NCI-H510A (cell line): ENCODE results near the gene TBL1XR1.

Source experiments
- DNase-seq: peaks from one replicate; lab custom pipeline; 2025; lab: John Stamatoyannopoulos, UW

The TBL1XR1 gene

DNA sequence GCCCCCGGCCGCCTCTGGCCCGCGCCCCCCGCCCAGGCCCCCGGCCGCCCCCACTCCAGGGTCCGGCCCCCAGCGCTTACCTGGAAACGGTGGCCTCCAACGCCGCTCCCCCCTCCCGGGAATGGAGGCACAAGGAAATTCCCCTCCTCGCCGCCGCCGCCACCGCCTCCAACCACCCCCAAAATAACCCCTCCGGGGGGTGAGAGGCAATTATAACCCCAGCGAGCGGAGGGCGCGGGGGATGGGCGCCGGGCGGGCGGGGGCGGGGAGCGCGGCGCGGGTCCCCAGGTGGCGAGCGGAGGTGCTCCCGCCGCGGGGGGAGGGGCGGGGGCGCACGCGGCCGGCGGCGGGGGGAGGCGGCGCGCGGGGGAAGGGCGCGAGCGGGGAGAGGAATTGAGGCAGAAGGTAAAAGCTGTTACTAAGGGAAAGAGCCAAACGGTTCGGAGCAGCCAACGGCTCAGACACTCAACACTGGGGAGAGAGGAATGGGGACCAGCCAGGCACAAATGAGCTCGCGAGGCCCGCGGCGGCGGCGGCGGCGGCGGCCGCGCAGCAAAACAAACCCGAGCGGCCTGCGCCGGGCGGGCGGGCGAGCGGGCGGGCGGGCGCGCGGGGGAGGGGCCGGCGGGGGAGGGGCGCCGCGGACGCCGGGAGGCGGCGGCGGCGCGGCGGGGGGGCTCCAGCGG is at the start of gene TBL1XR1:
Gene TBL1XR1, minus strand, starts transcription at position 442 of the 686 bp plus-strand sequence. CDS start 132,505 bp downstream, outside the sequence.
- DNase-seq: peak; percentile 90

DNA sequence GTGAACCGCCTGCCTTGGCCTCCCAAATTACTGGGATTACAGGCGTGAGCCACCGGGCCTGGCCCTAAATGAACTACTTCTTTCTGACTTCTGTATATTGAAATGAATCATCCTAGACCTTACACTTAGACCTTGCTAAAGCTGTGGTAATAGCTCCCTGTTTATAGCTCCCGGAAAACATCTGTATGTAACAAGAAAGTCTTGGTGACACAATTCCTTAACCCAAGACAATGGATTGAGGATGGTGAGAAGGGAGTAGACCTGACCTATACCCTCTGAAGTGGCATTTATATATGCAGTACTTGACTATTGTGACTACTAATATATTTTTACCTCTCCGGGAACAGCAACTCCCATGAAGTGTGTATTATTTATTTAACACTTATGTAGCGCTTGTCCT is 48.0 kb upstream of the TBL1XR1 start:
- no peak for DNase-seq

DNA sequence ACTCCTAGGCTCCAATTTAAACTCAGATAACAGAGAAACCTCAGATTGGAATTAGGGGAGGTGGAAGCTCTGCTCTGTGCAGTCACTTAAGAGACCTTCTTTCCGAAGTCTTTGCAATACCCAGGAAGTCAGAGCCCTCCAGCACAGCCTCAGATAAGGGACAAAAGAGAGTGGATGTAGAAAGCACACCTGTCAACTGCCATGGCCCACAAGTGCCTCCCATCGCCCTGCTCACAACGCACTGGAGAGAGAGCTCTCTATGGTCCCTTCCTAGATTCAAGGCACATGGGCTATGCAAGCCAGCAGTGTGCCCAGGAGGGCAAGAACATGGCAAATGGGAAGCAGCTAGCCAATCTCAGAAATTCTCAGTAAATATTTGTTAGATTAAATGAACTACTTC is 47.3 kb upstream of the TBL1XR1 start:
- DNase-seq: no peak

DNA sequence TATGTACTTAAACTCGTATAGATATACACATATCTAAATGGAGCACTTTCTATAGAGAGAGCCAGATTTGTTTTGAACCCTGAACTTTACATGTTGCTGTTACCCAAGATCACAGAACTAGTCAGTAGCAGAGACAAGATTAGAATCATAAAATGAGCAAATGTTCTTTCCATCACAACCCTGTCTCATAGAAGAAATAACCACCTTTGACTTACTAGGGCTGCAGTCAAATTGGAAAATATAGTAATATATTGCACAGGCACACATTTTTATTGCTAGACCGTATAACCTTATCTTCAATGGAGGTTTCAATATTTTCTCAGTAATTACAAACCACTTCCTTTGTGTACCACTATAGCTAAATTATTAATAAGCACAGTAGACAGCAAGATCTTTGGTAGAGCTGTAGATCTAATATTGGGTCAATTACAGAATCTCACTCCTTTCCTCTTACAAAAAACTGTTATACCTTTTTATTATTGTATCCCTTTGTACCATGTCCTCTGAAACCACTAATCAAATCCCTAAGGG is 41.5 kb upstream of the TBL1XR1 start:
- no peak for DNase-seq

DNA sequence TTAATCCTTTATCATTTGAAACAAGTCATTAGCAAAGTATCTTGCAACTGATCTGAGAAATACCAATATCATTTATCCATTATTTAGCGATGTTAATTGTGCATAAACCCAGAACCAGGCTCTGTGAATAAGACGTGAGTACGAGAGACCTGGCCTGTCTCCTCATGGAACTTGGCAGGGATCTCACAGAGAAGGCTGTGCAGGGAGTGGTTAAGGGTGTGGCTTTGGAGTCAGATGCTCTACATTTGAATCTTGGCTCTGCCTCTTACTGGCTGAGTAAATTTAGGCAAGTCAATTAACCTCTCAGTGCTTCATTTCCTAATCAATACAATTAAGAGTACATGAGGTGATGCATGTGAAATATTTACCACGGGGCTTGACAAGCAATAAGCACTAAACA is 39.9 kb upstream of the TBL1XR1 start:
- no peak for DNase-seq

DNA sequence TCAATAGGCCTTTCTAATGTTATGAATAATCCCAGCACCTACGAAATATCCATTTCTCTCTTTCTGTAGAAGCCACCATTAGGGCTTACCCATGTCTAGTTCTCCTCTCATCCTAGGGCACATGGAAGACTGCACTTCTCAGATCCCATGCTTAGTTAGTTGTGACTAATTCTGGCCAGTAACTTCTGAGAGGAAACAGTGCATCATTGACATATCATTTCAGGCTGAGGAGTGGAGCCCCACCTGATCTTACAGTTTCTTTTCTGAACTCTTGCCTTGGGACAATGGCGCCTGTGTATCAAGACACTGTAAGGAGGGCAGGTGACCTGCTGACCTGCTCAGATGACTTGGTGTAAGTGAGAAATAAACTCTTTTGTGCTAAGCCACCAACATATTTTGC is 39.4 kb upstream of the TBL1XR1 start:
- no peak for DNase-seq

DNA sequence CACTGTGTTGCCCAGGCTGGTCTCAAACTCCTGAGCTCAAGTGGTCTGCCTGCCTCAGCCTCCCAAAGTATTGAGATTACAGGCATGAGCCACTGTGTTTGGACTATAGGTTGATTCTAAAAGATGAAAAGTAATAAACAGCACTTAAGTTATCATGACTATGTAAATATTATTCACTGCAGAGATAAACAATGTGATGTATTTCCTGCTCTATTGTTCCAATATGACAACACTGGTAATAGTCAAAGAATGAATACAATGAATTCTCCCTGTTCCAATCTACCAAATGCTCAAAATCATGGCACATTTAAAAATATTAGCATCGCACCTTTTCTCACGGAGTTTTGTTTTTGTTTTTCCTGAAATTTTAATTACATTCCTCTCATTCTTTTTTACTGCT is 36.8 kb upstream of the TBL1XR1 start:
- no peak for DNase-seq

DNA sequence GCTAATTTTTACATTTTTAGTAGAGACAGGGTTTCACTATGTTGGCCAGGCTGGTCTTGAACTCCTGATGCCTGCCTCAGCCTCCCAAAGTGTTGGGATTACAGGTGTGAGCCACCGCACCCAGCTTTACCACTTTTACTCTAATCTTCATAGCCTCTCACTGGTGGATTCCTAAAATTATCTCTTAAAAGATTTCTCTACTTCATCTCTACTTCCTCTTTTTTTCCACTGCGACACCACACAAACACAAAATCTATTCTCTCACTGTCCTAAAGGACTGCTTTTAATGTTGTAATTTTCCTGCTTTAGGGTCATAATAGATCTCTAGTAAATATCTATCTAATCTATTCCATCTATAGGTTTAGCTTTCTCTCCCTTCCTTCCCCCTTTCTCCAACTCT is 34.0 kb upstream of the TBL1XR1 start:
- no peak for DNase-seq

DNA sequence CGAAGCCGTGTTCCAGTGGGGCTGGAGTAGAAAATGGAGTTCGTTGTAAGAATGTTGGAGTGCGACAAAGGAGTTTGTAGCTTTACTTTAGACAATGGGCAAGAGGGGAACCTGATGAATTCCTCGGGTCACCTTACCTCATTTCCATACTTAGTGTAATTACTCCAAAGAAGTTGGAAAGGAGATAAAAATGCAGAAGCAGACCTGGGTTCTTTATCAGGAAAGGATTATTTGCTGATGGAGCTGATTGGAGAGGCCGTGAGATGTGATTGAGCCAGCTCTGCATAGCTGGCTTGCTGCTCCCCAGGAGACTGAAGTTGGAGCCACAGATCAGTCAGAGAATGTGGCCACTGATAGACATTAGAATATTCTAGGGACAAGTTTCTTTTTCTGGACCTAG is 33.4 kb upstream of the TBL1XR1 start:
- DNase-seq: no peak

DNA sequence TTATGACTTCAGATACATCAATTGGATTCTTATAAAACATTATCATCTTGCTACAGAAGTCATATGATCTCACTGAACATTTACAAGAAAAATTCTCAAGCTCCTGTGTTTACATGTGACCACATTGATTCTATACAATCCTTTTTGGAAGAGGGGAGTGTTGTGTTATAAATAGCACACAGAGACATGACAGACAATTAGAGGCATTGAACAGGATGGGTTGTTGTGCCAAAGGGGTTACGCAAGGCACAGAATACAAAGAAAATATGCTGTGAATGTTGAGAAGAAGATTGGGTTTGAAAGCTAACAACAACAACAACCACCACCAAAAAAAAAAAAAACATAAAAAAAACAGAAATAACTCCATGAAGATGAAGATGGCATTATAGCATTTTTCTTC is 32.5 kb upstream of the TBL1XR1 start:
- no peak for DNase-seq

DNA sequence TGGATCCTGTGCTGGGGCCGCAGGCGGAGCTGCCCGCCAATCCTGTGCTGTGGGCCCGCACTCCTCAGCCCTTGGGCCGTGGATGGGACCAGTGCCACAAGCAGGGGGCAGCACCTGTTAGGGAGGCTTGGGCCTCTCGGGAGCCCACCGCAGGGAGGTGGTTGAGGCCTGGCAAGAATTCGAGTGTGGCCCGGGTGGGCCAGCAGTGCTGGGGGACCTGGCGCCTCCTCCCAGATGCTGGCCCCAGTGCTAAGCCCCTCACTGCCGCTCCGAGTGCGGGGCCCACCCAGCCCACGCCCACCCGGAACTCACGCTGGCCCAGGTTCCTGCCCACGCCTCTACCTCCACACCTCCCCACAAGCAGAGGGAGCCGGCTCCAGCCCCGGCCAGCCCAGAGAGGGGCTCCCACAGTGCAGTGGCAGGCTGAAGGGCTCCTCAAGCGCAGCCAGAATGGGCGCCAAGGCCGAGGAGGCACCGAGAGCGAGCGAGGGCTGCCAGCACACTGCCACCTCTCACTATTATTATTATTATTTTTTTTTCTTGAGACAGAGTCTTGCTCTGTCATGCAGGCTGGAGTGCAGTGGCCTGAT is 31.4 kb upstream of the TBL1XR1 start:
- DNase-seq: no peak

DNA sequence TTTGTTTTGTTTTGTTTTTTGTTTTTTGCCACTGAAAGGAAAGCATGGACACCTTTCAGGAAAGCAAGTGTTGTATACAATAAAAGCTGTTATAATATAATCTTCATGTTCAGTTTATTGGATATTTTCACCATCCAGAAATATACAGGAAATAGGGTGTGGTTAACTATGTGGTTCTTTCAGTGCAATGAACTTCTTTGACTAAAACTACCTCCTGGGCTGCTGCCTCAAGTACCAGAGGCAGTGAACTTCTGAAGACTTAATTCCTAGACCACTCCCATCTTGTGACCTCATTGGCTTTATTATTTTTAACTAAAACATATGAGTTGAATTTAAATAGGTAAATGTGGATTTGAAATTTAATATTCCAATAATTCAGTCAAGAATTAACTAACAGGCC is 27.1 kb upstream of the TBL1XR1 start:
- no peak for DNase-seq

DNA sequence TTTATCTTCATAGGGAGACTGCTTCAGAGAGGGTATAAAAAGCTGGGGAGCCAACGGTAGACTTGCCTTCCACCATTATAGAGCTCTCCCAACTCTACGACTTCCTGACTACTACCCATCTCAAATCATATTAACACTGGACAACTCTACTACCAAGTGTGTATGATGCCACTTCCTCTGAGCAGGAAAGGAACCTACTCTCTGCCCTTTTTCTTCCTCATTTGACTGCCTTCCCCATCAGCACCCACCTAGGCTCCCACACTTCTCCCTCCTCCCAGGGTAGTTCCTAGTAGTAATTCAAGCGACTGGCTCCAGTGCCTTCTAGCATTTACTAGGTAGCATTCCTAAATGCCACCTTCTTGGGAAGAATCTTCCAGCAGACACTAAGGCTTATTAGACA is 24.5 kb upstream of the TBL1XR1 start:
- no peak for DNase-seq

DNA sequence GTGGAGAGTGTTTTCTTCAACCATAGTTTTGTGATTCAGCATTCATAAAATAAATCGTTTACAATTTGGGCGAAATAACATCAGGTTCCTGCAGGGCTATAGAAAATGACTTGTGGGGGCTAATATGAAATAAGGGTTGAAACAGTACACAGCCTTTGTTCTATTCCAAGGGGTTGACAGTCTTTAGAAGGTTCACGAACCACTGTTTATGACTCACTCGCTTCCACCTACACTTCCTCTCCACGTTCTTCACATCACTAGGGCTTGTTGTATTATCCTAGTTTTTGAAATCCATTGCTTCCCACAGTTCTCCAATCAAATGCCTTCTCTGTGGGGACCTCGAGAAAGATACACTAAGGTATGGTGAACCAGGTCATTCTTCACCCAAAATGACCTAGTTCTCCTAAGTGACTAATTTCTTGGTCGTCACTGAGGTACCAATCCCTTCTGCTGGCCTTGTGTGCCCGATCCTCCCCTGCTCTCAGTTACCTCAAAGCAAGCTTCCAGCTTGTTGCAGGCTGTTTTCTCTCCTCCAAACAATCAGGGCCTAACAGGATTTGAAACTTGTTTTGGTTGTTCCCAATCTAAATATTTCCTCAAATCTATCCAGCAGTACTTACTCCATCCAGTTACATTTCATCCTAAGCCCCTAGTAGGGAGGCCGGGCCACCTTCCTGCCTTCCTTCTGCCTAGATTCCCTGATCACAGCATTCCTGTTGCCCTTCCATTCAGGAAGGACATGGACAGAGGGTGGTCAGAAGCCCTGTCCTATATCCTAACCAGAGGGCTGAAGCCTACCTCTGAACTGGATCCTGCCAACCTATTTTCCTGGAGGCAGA is 23.1 kb upstream of the TBL1XR1 start:
- DNase-seq: no peak

DNA sequence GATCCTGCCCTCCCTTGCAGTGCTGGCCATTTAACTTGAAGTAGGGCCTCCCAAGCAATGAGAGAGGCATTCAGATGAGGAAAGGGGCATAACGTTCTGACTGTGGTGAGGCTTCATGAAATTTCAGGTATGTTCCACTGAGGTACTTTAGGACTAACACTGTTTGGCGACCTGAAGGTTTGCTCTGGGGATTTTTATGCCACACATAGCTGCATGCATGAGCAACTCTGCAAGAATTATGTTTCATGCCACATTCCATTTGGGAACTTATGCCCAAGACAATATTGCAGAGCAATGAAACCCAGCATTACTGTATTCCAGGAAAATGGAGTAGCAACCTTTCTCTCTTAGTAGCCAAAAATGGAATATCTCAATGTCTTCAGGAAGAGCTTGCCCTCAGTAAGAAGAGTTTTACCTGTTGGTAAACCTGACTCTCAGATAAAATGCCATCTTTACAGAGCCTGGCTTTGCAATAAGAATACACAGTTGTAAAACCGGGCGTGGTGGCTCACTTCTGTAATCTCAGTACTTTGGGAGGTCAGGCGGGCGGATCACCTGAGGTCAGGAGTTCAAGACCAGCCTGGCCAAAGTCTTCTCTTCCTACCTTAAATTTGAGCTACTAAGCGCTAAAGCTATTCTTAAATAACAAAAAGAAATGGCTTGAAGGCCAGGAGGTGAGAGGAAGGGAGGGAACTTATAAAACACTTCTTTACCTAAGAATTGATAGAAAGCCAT is 16.7 kb upstream of the TBL1XR1 start:
- DNase-seq: no peak

DNA sequence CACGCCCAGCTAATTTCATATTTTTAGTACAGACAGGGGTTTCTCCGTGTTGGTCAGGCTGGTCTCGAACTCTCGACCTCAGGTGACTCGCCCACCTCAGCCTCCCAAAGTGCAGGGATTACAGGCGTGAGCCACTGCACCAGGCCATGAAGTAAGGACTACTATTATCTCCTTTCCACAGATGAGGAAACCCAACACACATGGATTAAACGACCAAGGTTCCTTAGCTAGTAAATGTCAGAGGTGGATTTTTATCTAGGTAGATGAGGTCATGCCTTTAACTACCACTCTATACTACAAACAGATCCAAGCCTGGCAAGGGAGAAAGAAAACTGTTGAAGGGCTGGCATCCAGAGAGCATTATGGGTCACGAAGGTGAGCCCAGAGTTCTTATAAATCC is 15.5 kb upstream of the TBL1XR1 start:
- no peak for DNase-seq

DNA sequence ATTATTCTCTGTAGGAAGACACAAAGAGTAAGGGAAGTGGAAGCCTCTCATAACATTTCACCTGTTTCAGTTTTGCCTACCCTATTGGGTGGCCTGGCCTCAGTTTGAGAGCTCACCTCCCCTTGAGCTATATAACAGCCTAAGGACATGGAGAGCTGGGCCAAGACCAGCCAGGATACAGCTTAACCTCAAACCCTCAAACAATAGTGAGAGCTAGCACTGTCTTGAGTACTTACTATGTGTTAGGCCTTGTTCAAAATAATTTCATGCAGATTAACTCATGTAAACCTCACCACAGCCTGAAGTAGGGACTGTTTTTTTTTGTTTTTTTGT is 15.0 kb upstream of the TBL1XR1 start:
- DNase-seq: no peak

DNA sequence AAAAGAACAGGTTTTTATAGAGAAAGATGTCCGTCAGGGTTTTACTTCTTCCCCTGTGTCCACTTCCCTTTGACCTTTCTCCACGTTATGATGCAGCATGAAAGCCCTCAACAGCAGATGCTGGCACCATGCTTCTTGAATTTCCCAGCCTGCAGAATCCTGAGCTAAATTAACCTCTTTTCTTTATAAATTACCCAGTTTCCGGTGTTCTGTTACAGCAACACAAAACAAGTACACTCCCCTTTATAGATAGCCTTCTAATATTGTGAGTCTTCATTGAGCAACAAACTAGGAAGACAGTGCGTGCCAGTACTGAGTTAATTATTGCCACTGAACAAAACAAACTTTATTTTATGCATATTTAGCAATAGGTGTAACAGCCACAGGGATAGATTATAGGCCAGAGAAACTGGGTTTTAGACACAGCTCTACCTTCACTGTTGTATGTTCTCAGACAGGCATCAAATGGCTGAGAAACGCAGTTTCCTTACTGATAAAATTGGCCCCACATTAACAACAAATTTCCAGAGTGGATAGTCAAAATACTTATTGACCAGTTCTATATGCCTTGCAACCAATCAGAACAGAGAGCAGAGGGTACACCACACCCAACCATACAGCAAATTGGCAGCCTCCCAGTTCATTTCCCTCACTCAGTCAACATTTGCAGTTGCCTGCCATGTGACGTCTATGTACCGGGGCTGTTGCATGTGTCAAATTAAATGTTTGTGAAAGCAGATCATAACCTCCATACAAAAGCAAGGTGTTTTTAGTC is 14.4 kb upstream of the TBL1XR1 start:
- DNase-seq: no peak

DNA sequence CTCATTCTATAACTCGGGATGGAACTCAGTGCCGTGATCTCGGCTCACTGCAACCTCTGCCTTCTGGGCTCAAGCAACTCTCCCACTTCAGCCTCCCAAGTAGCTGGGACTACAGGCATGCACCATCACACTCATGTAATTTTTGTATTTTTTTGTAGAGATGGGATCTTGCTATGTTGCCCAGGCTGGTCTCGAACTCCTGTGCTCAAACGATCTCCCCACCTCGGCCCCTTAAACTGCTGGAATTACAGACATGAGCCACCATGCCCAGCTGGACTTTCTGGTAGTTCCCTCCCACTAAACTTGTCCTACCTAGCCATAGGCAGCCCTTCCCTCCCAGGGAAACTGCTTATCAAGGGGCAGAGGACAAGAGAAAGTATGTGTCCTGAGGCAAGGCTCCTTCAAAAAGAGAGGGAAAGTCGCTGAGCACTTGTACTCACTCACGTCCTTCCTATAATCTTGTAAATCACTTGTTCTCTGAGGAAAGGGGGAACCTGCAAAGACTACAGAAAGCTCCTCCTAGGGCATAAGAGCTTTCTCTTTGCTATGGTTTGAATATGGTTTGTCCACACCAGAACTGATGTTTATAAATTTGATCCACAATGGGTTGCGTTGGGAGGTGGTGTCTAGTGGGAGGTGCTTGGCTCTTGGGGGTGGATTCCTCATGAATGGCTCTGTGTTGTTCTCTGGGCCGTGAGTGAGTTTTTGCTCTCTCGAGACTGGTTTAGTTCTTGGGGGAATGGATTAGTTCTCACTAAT is 13.6 kb upstream of the TBL1XR1 start:
- no peak for DNase-seq

DNA sequence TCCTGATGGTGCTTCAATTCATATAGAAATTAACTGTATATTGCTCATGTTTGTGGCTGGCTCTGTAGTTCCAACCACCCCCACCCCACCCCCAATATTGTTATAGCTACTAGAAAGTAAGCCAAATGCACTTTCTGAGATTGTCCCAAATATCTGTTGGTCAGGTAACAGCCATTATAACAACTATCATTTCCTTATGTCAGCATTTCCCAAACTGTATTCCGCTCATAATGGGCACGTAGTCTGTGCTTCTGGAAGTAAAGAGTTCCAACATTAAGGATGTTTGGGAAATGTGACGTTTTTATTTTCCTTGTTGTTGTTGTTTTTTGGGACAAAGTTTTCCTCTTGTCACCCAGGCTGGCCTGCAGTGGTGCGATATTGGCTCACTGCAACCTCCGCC is 12.2 kb upstream of the TBL1XR1 start:
- no peak for DNase-seq

DNA sequence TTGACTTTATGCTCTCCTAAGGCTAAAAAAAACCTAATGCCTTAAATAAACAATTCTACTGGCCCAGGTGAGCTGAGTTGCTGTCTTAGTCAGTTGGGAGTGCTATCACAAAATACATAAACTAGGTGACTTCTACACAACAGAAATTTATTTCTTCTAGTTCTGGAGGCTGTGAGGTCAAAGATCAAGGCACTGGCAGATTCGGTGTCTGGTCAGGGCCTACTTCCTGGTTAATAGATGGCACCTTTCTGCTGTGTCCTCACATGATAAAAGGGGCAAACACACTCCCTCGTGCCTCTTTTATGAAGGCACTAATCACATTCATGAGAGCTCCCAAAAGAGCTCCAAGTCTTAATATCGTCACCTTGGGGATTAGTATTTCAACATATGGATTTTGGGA is 11.5 kb upstream of the TBL1XR1 start:
- DNase-seq: no peak
